ENCODE measurements around the gene MINK1.

GRCh38 chr17:4932756-4933155, 99.6 kb downstream of the MINK1 start:
- TF ChIP-seq POLR2A (IDR thresholded peaks at IDR 0.05) (no peak), CTCF (IDR thresholded peaks at IDR 0.05) (no peak)

All from Peyer's patch (tissue), 4 donors.